ENCODE measurements around the gene GALNTL6. TPM values are rescaled to one million over a fixed set of nuclear protein-coding genes. Genes with fewer than 3 reads are reported as not detected.

Gene GALNTL6
- total RNA-seq, 1 experiment from 2014 or later, result not detected

DNA sequence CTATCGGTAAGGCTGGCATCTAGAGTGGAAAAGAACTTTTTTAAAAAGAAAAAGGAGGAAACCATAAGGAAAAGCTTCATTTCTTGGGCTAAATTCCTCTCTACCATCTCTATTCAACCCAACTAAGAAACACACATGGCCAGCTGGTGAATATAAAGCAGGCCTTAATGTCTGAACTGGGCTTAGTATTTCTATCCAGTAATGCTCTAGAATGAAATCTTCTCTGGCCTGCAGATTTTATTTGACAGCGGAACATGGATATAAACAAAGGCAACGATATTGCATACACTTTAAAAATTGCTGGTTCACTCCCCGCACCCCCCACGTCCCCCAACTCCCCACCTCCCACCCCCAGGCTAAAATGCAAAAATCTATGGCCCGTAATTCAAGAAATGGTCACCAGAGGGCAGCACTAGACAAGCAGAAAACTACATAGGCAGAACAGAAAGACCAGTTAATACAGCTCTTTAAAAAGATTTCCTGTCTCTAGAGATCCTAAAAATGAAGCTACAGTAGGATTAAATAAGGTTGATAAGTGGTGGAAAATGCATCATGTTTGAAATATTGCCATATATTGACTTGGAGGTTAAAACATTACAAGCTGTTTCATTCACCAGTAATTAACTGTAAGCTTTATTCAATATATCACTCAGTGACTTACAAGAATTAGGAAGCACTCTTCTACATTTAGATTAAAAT lies 1200.2 kb downstream of the GALNTL6 start:
- H3K4me3 ChIP-seq (replicated peaks in 1 of 2; ENCODE audit: low read depth in 1 of 2, low read length in 2 of 2), result no peak overlapping the region
- BruUV-seq (replicated peaks), result no TSS peak
- intact Hi-C loops (cut with micrococcal nuclease), result loop anchor here (1.0 to 5.0 kb wide), 5 partner anchors 121 to 404 kb away; no protein-coding TSS in a partner anchor
- TF ChIP-seq, protein P1, sequence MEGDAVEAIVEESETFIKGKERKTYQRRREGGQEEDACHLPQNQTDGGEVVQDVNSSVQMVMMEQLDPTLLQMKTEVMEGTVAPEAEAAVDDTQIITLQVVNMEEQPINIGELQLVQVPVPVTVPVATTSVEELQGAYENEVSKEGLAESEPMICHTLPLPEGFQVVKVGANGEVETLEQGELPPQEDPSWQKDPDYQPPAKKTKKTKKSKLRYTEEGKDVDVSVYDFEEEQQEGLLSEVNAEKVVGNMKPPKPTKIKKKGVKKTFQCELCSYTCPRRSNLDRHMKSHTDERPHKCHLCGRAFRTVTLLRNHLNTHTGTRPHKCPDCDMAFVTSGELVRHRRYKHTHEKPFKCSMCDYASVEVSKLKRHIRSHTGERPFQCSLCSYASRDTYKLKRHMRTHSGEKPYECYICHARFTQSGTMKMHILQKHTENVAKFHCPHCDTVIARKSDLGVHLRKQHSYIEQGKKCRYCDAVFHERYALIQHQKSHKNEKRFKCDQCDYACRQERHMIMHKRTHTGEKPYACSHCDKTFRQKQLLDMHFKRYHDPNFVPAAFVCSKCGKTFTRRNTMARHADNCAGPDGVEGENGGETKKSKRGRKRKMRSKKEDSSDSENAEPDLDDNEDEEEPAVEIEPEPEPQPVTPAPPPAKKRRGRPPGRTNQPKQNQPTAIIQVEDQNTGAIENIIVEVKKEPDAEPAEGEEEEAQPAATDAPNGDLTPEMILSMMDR (IDR thresholded peaks at IDR 0.05 in 2 of 3, conservative IDR thresholded peaks at IDR 0.05 in 1 of 3; ENCODE audit: borderline replicate concordance in 1 of 3, insufficient read depth in 1 of 3, low read depth in 2 of 3, low read length in 2 of 3), result peak; percentile 50 to 71 (median 69)
- peak; percentile 81 for TF ChIP-seq RAD21 (IDR thresholded peaks at IDR 0.05; ENCODE audit: low read depth)
- TF ChIP-seq FOSL1 (IDR thresholded peaks at IDR 0.05; ENCODE audit: low read depth), result no peak
- no peak for TF ChIP-seq ZFX (IDR thresholded peaks at IDR 0.05)
- no peak for TF ChIP-seq EGR1 (IDR thresholded peaks at IDR 0.05; ENCODE audit: low read depth)
- TF ChIP-seq SP1 (IDR thresholded peaks at IDR 0.05; ENCODE audit: low read depth), result no peak
- TF ChIP-seq SIN3A (IDR thresholded peaks at IDR 0.05; ENCODE audit: low read depth), result no peak
- CTCF ChIA-PET, result interaction anchor here (0.5 to 2.2 kb wide), 40 partner anchors 7 to 1104 kb away, joined by 3 to 88 read pairs (median 4); partner anchors contain the start of genes GALNT7 and SAP30
- no peaks in the 10 kb centered on the region for H3K79me2 ChIP-seq (ENCODE audit: insufficient read depth, low read length)
- H3K9me3 ChIP-seq (ENCODE audit: control insufficient read depth in 1 of 2, insufficient read depth in 1 of 2, low read depth in 1 of 2, low read length in 2 of 2), result no peaks in the 10 kb centered on the region
- H3K9me2 ChIP-seq (ENCODE audit: insufficient read depth), result no peaks in the 10 kb centered on the region
- H3K36me3 ChIP-seq (ENCODE audit: control insufficient read depth in 1 of 2, insufficient read depth in 2 of 2, low read length in 2 of 2), result no peaks in the 10 kb centered on the region
- peak overlapping the region; percentile 0; the same call in 1 of the 2 replicates for H3K4me2 ChIP-seq (ENCODE audit: low read length)
- ATAC-seq (peak; percentile 61), DNase-seq (ENCODE audit: low read depth, low spot score) (no peak)
- no peak overlapping the region for H3K27ac ChIP-seq (ENCODE audit: low read depth, low read length)
- H2AFZ ChIP-seq (ENCODE audit: low read depth, low read length, poor library complexity, severe bottlenecking), result peak overlapping the region; percentile 89
- POLR2A ChIA-PET, result interaction anchor here (0.7 to 1.2 kb wide), 3 partner anchors 247 to 1152 kb away, joined by 3 to 8 read pairs (median 3); partner anchors contain the start of gene HMGB2
- H3K9ac ChIP-seq (ENCODE audit: low read length), result no peak overlapping the region
- RAD21 ChIA-PET (ENCODE audit: low non-redundant PET in 1 of 2, low total read pairs in 2 of 2, uncharacterized antibody in 2 of 2, unreplicated experiment in 2 of 2), result interaction anchor here (0.6 to 2.0 kb wide), 17 partner anchors 11 to 407 kb away, joined by 3 to 15 read pairs (median 4); no protein-coding TSS in a partner anchor
- H3K27me3 ChIP-seq (ENCODE audit: insufficient read depth, low read length), result no peaks in the 10 kb centered on the region
- H4K20me1 ChIP-seq (ENCODE audit: insufficient read depth), result no peaks in the 10 kb centered on the region
- peaks cover 0 to 9% of the 10 kb centered on the region in 2 experiments; a peak in 2 of 4 replicates for H3K4me1 ChIP-seq (ENCODE audit: control insufficient read depth in 1 of 2, insufficient read depth in 2 of 2, low read length in 2 of 2)
